Measurements from ENCODE around the gene SARNP.
A peak's percentile ranks its signal among the peaks of the same experiment; 100 is the strongest.
"Not testable (repeated sequence)": the region's sequence is repeated elsewhere in the genome, so short reads cannot be mapped to it uniquely, and the experiment has no call there.

SARNP gene

DNA sequence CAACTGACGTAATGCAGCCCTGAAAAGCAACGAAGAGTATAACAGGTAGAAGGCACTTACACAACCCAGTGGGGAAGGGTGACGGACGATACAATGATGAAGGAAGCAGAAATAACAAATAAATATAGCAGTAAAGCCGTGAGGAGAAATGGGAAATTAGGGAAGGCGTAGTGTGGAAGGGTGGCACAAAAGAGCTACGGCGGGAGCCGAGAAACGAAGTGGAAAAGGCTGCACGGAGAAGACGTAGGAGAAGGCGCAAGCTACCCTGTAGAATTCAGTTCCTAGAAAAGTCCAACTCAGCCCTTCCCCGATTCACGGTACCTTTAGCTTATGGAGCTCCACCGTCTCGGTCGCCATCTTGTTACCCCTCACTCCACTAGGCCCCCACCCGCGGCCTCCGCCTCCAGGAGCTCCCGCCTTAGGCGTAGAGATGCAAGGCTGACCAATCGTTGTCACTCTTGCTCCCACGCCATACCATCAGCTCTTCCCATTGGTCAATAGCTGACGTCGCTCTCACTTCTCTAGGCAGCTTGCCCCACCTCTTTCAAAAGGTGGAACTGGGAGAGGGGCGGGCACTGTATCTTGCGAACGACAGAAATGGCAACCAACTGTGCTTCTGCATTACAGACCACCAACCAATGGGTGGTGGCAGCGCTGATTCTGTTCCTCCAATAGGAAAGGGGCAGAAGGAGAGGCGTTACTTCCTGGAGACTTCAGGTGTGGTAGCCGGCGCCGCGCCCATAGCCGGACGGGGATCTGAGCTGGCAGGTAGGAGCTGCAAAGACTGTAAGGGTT, at the start of gene SARNP, which contains the start of gene ORMDL2:
TSS of gene SARNP (minus strand) at position 380 of the 795 bp plus-strand sequence. CDS start at position 357, 23 bp downstream.
TSS of gene ORMDL2 (plus strand) at position 697 of the 795 bp plus-strand sequence. CDS start 959 bp downstream, outside the sequence.
- peak; percentile 89 for DNase-seq

DNA sequence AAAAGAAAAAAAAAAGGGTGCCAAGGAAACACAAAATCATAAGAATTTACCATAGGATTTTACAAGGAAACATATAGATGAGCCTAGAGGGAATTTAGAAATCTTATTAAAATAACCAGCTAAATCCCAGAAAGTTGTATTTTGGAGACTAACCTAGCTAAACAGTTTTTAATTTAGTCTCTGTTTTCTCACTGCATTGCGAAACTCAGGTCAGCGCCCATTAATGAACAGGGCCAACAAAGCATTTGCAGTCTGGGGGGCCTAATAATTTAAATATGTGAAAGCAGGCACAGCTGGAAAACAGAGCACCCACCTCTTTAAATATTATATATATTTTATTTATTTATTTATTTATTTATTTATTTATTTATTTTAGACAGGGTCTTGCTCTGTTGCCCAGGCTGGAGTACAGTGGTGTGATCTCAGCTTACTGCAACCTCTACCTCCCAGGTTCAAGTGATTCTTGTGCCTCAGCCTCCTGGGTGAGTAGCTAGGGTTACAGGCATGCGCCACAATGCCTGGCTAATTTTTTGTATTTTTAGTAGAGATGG, 49.0 kb upstream of the SARNP start:
- DNase-seq, result not testable (repeated sequence)

DNA sequence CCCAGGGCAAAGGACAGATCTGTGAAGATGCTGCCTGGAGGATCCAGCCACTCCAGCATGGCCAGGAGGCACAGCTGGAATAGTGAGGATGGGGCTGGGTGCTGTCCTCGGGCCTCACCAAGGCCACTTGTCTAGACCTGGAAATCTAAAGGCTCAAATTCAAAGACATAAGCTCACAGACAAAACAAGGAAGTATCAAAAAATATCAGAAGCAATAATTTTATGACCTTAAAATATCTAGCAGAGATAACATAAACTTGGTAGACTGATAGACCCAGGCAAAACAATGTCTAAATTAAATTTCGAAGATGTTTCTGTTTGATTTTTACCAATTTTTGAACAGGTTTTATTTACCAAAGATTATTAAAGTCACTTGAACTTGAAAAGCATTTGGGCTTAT, 47.8 kb upstream of the SARNP start:
- DNase-seq, result no peak

- DNase-seq, result not testable (repeated sequence)
These were observed 45.4 kb upstream of the SARNP start for GRCh38 chr12:55862931-55863330.

- DNase-seq, result no peak
These were observed 44.8 kb upstream of the SARNP start for GRCh38 chr12:55862286-55862685.

- DNase-seq, result no peak
These were observed 44.3 kb upstream of the SARNP start for GRCh38 chr12:55861871-55862270.

DNA sequence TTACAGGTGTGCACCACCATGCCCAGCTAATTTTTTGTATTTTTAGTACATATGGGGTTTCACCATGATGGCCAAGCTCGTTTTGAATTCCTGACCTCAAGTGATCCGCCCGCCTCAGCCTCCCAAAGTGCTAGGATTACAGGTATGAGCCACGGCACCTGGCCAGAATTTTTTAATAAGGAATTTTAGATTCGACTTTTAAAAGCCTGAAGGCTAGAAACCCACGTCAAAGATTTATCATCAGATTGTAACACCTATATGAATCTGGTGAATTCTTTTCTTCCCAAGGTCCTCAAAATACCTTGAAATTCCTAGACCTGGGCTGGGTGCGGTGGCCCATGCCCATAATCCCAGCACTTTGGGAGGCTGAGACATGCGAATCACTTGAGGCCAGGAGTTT, 43.9 kb upstream of the SARNP start:
- no peak for DNase-seq

DNA sequence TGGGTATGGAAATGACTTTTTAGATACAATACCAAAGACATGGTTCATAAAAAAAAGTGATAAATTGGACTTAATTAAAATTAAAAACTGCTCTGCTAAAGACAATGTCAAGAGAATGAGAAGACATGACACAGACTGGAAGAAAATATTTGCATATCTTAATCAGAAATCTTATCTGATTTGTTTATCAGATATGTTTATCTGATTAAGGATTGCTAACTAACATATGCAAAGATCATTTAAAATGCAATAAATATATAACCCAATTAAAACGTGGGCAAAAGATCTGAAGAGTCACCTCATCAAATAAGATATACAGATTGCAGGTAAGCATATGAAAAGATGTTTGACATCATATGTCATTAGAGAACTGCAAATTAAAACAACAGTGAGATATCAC, 35.2 kb upstream of the SARNP start:
- DNase-seq, result no peak

DNA sequence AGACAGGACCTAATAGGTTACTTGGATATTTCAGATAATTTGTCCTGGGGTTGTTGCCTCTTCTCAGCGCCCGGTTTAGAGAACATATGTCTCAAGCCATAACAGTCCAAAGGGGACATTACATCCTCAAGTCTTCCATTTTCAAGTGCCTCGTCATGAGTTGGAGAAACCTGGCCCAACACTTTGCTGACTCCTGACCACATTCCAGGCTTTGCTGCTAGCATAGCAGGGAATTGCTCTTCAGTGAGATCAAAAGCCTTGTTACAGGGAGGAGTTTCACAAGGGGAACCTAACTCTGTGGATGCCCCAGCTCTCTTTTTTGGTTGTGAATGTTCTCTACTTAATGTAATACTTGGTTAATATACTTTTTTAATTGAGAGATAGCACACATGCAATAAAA, 33.4 kb upstream of the SARNP start:
- DNase-seq, result no peak

GRCh38 chr12:55850401-55850800, 32.9 kb upstream of the SARNP start:
- DNase-seq, result no peak

DNA sequence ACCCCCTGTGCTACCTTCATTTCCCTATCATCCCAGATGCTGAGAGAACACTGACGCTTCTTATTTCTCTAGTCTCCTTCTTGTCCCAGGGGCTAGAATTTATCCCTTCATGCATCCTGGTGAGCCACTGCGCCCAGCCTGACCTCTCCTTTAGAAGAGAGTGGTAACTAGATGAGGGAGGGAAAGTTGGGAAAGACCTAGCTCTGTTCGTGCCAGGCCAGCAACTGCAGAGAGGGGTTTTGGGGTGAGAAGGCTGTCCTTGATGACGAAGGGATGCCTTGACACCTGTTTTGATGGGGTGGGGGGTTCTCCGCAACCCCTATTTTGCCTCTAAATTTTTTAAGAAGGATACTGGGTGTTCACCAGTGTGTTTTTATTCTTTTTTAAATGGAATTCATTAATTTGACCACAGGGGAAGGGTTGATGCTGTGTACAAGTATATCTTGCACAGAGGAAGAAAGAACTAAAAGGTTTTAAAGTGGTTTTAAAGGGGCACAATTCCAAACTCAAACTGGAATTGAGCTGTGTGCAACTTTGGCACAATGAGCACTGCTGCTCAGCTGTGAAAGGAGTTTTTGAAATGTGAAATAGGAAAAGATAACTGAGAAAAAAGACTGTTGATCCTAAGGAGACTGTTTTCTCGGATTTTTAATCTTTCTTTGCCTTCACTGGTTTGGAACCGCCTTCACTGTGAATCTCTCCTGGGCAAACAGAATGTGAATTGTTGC, 32.3 kb upstream of the SARNP start:
- DNase-seq, result no peak

DNA sequence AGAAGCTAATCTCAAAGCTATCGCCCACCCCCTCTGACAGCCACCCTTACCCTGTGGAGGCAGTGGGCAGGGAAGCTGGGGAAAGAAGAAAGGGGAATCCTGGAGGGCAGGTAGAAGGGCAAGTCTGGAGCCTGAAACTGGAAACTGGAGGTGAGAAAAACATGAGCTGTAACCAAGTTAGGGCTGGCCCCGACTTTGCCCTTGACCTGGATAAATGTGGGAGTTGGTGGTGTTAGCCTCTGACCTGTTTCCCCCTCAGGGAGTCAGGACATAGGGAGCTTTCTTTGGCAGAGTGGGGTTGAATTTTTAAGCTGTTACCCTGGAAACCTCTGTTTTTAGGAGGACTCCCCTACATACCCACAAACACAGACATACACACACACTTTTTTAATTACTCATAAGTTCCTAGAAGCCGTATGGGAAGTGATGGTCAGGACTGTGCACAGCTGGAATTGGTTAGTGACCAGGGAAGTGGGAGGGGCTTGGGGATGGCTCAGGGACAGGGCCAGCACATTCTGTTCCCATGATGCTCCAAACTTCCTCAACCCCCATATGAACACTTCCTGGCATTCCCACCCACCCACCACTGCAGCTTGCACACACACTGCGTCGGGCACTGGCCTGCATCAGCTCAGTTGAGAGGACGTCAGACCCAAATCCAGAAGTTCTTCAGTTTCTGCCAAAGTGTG, 30.2 kb upstream of the SARNP start:
- DNase-seq, result no peak

- DNase-seq, result no peak
These were observed 29.5 kb upstream of the SARNP start for GRCh38 chr12:55847033-55847432.

GRCh38 chr12:55845785-55846496, 28.4 kb upstream of the SARNP start:
- no peak for DNase-seq

DNA sequence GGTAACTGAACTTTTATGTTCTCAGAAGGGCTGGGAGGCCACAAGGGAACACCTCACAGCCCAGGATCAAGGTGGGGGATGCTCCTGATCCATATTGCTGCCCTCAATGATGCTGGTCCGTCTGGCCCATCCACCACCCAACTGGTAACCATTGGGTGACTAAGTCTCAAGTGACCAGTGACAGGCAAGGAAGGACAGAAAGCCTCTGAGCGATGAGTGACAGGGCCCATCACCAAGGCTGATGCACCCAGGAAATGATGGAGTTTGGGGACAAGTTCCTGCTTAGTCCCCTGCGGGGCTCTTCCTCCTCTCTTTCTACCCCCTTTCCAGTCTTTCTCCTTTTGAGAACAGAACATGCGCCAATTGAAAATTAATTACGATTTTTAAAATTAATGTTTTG, 27.8 kb upstream of the SARNP start:
- DNase-seq, result no peak

GRCh38 chr12:55844961-55845360, 27.4 kb upstream of the SARNP start:
- no peak for DNase-seq

DNA sequence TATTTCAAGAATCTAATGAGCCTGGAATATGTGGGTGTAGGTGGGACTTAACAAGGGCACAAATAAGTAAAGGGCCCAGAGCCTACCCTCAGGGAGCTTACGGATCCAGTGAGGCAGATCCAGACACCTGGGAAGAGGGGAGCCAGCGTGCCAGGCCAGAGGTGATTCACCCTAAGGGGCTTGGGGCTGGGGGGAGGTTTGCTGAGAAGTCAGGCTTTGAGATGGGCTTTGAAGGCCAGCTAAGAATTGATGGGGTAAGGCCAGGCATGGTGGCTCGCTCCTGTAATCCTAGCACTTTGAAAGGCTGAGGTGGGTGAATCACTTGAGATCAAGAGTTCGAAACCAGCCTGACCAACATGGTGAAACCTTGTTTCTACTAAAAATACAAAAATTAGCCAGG, 25.9 kb upstream of the SARNP start:
- DNase-seq, result no peak

GRCh38 chr12:55842681-55843429, 25.3 kb upstream of the SARNP start, which contains the start of gene MMP19:
Gene MMP19, minus strand, starts transcription at chr12:55842936. Its CDS starts 106 bp downstream, at chr12:55842830.
- no peak for DNase-seq

GRCh38 chr12:55840581-55841351, 23.2 kb upstream of the SARNP start:
- no peak for DNase-seq

DNA sequence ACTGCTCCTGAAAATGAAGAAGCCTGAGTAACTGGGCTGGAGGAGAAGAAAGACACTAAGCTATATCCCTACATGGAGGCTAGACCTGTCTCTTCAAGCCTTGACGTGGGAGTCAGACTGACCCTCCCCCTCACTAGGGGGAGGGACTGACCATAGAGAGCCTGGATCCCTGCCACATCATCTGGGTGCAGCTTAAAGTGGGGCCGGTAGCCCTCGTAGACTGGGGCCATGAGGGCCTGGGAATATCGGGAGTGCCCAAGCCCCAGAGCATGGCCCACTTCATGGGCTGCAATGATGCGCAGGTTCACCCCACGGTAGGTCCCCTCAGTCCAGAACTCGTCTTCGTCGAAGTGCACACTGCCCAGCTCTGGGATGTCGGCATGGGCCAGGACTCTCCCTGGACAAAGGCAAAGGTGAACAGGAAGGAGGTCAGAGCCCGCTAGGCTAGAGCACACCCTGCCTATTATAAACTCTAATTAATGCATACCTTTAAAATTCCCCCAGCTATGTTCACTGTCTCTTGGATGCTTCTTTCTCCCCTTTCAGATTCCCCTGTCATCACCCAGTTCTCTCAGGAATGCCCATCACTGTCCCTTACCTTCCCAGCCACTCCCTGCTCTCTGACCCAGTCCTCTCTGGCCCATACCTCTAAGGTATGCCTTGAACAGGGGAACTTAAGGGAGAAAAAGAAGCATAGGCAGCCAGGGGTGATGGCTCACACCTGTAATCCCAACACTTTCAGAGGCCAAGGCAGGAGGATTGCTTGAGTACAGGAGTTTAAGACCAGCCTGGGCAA, 22.0 kb upstream of the SARNP start:
- no peak for DNase-seq
